ENCODE data around the gene TSNAXIP1.

DNA sequence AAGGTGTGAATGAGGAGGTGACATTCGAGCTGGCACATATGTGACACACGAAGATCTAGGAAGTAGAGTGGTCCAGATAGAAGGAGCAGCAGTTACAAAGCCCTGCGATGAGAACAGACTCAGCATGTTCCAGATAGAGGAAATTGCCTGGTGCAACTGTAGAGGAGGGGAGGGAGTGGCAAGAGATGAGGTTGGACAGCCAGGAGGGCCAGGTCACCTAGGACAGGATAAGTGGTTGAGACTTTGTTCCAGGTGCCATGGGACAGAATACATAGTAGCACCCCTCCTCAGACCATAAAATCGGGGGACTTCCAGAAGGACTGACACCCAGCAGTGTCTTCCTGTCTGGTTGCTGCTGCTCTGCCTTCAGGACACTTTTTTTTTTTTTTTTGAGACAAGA lies 51.8 kb downstream of the TSNAXIP1 start:
- no peak for TF ChIP-seq FOSL1 (IDR thresholded peaks at IDR 0.05; ENCODE audit: low read depth)
- TF ChIP-seq, protein P1, sequence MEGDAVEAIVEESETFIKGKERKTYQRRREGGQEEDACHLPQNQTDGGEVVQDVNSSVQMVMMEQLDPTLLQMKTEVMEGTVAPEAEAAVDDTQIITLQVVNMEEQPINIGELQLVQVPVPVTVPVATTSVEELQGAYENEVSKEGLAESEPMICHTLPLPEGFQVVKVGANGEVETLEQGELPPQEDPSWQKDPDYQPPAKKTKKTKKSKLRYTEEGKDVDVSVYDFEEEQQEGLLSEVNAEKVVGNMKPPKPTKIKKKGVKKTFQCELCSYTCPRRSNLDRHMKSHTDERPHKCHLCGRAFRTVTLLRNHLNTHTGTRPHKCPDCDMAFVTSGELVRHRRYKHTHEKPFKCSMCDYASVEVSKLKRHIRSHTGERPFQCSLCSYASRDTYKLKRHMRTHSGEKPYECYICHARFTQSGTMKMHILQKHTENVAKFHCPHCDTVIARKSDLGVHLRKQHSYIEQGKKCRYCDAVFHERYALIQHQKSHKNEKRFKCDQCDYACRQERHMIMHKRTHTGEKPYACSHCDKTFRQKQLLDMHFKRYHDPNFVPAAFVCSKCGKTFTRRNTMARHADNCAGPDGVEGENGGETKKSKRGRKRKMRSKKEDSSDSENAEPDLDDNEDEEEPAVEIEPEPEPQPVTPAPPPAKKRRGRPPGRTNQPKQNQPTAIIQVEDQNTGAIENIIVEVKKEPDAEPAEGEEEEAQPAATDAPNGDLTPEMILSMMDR (IDR thresholded peaks at IDR 0.05 in 2 of 3, conservative IDR thresholded peaks at IDR 0.05 in 1 of 3; ENCODE audit: borderline replicate concordance in 1 of 3, insufficient read depth in 1 of 3, low read depth in 2 of 3, low read length in 2 of 3) = no peak
- TF ChIP-seq POLR2AphosphoS5 (IDR thresholded peaks at IDR 0.05; ENCODE audit: low read depth, low read length) = no peak
- no peak for TF ChIP-seq CEBPB (IDR thresholded peaks at IDR 0.05; ENCODE audit: low read depth)
- no peak for TF ChIP-seq POLR2A (IDR thresholded peaks at IDR 0.05; ENCODE audit: borderline replicate concordance, extremely low read depth, insufficient read depth, insufficient read length)
- no peak for TF ChIP-seq EZH2 (IDR thresholded peaks at IDR 0.05)
- no peak for TF ChIP-seq SRF (IDR thresholded peaks at IDR 0.05; ENCODE audit: low read depth)
- TF ChIP-seq, protein P2, sequence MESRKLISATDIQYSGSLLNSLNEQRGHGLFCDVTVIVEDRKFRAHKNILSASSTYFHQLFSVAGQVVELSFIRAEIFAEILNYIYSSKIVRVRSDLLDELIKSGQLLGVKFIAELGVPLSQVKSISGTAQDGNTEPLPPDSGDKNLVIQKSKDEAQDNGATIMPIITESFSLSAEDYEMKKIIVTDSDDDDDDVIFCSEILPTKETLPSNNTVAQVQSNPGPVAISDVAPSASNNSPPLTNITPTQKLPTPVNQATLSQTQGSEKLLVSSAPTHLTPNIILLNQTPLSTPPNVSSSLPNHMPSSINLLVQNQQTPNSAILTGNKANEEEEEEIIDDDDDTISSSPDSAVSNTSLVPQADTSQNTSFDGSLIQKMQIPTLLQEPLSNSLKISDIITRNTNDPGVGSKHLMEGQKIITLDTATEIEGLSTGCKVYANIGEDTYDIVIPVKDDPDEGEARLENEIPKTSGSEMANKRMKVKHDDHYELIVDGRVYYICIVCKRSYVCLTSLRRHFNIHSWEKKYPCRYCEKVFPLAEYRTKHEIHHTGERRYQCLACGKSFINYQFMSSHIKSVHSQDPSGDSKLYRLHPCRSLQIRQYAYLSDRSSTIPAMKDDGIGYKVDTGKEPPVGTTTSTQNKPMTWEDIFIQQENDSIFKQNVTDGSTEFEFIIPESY (IDR thresholded peaks at IDR 0.05; ENCODE audit: extremely low read depth, insufficient replicate concordance, low read length) = no peak
- no peak for TF ChIP-seq JUND (IDR thresholded peaks at IDR 0.05)
